ACHN (cell line): ENCODE results near the gene CFHR2.
A peak's percentile ranks its signal among the peaks of the same experiment; 100 is the strongest.
"Not testable (repeated sequence)": the region's sequence is repeated elsewhere in the genome, so short reads cannot be mapped to it uniquely, and the experiment has no call there.

Experiments used
- DNase-seq: peaks from one replicate; pipeline ENCODE4 v3.0.0-alpha.2; 2015
- in situ Hi-C: cut with HindIII; loops from 2 replicates; pipeline ENCODE4 v1.10.0; 2017; ENCODE audit warnings: low sequenced_read_pairs, low pct_ligation_motif_present, low pct_unique_long_range_greater_than_20kb

The CFHR2 gene

GRCh38 chr1:196991919-196992651 lies 48.5 kb downstream of the CFHR2 start:
- in situ Hi-C loops = not testable (repeated sequence)

GRCh38 chr1:196993916-196994315 lies 50.4 kb downstream of the CFHR2 start:
- no peak for DNase-seq
- in situ Hi-C loops = no loop called here

More at GRCh38 chr1:196991919-196992651, 48.5 kb downstream of the CFHR2 start:
- DNase-seq = not testable (repeated sequence)

- peak; percentile 39 for DNase-seq
- in situ Hi-C loops = no loop called here
These were observed 53.9 kb downstream of the CFHR2 start for GRCh38 chr1:196997423-196997822.

GRCh38 chr1:197001828-197002227 lies 58.3 kb downstream of the CFHR2 start:
- in situ Hi-C loops = no loop called here
- DNase-seq = no peak

GRCh38 chr1:197003132-197003531 lies 59.6 kb downstream of the CFHR2 start:
- no peak for DNase-seq
- in situ Hi-C loops = no loop called here

GRCh38 chr1:197008861-197009260 lies 65.3 kb downstream of the CFHR2 start:
- in situ Hi-C loops = no loop called here
- no peak for DNase-seq
